OCI-LY1 (cell line): ENCODE data around the gene PPP2R3C.
"Not testable (repeated sequence)": the region's sequence is repeated elsewhere in the genome, so short reads cannot be mapped to it uniquely, and the experiment has no call there.

Source experiments
- H2AFZ ChIP-seq: fragments of 200-600 bp; sonication (generic), shearing (Covaris generic); 2 replicates; pipeline ENCODE4 v1.6.0; 2014; ENCODE audit warnings: antibody characterized with exemption, mild to moderate bottlenecking, low read length
- H3F3A ChIP-seq: fragments of 200-600 bp; sonication (generic), shearing (Covaris generic); 2 replicates; pipeline ENCODE4 v1.6.0; 2014; ENCODE audit warnings: mild to moderate bottlenecking, antibody characterized with exemption, low read length, moderate library complexity; ENCODE audit not compliant: insufficient read depth
- H3K27ac ChIP-seq: fragments of 200-600 bp; sonication (generic); 2 replicates; pipeline ENCODE4 v1.5.1; 2014; ENCODE audit warnings: low read length, mixed run types, mild to moderate bottlenecking, low read depth; ENCODE audit not compliant: poor library complexity, severe bottlenecking
- H3K27me3 ChIP-seq: fragments of 200-600 bp; sonication (generic); 2 replicates; pipeline ENCODE4 v1.6.0; 2014; ENCODE audit warnings: antibody characterized with exemption, mild to moderate bottlenecking, low read length, moderate library complexity; ENCODE audit not compliant: insufficient read depth
- H3K36me3 ChIP-seq: fragments of 200-600 bp; sonication (generic); 2 replicates; pipeline ENCODE4 v1.6.1; 2014; ENCODE audit warnings: mild to moderate bottlenecking, antibody characterized with exemption, low read length, moderate library complexity, mixed read lengths; ENCODE audit not compliant: insufficient read depth
- H3K4me1 ChIP-seq: fragments of 200-600 bp; sonication (generic); 2 replicates; pipeline ENCODE4 v1.5.1; 2014; ENCODE audit warnings: mild to moderate bottlenecking, low read length, moderate library complexity; ENCODE audit not compliant: insufficient read depth, severe bottlenecking
- H3K4me2 ChIP-seq: fragments of 200-600 bp; sonication (generic), shearing (Covaris generic); 2 replicates; pipeline ENCODE4 v1.6.1; 2014; ENCODE audit warnings: low read length
- H3K4me3 ChIP-seq: fragments of 200-600 bp; sonication (generic); 2 replicates; pipeline ENCODE4 v1.5.1; 2014; ENCODE audit warnings: low read length, low read depth, mild to moderate bottlenecking, mixed read lengths; ENCODE audit not compliant: poor library complexity, severe bottlenecking
- H3K79me2 ChIP-seq: fragments of 200-600 bp; shearing (Covaris generic); 2 replicates; pipeline ENCODE4 v1.6.1; 2016; ENCODE audit warnings: mixed run types, low read length, mixed read lengths; ENCODE audit not compliant: insufficient read depth
- H3K9ac ChIP-seq: fragments of 200-600 bp; sonication (generic), shearing (Covaris generic); 2 replicates; pipeline ENCODE4 v1.6.1; 2014; ENCODE audit warnings: mild to moderate bottlenecking, low read length, mixed read lengths
- H3K9me2 ChIP-seq: fragments of 200-600 bp; sonication (generic), shearing (Covaris generic); 2 replicates; pipeline ENCODE4 v1.6.1; 2014; ENCODE audit warnings: low read depth, mild to moderate bottlenecking, low read length, mixed read lengths
- H3K9me3 ChIP-seq: fragments of 200-600 bp; shearing (Covaris generic); 2 replicates; pipeline ENCODE4 v1.6.1; 2014; ENCODE audit warnings: low read length, mixed read lengths
- H4K20me1 ChIP-seq: fragments of 200-600 bp; sonication (generic), shearing (Covaris generic); 2 replicates; pipeline ENCODE4 v1.6.0; 2016; ENCODE audit warnings: mild to moderate bottlenecking, low read length; ENCODE audit not compliant: insufficient read depth
- EZH2 ChIP-seq: fragments of 200-600 bp; sonication (generic), shearing (Covaris generic); IDR thresholded peaks from 2 replicates; pipeline ENCODE4 v1.8.0; 2017; ENCODE audit warnings: borderline replicate concordance, mixed run types, mild to moderate bottlenecking, antibody characterized with exemption, low read length, moderate library complexity, mixed read lengths
- TF ChIP-seq, protein P1 (sequence below): fragments of 200-600 bp; sonication (generic), shearing (Covaris generic); IDR thresholded peaks from 2 replicates; pipeline ENCODE4 v1.5.1; 2017; ENCODE audit warnings: mild to moderate bottlenecking, antibody characterized with exemption, low read length, moderate library complexity, mixed read lengths

PPP2R3C gene

DNA sequence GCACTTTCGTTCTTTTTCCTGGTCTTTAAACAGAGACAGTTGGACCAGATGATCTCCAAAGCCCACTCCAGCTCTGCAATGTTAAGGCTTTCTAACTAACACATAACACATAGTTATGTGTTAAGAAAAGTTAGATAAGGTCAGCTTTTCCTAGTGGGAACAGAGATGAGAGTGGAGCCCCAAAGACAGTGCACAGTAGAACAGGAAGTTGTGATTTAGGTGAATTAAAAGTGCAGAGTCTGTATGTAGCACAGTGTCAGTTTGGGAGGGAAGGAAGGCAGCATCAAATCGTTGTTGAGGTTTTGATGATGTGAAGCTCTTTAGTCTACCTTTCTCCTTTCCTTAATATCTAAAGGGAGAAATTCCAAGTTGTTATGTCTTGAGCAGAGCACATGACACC, 32.2 kb upstream of the PPP2R3C start:
- H3K4me1 ChIP-seq, result peaks cover 16% of the 10 kb centered on the region

DNA sequence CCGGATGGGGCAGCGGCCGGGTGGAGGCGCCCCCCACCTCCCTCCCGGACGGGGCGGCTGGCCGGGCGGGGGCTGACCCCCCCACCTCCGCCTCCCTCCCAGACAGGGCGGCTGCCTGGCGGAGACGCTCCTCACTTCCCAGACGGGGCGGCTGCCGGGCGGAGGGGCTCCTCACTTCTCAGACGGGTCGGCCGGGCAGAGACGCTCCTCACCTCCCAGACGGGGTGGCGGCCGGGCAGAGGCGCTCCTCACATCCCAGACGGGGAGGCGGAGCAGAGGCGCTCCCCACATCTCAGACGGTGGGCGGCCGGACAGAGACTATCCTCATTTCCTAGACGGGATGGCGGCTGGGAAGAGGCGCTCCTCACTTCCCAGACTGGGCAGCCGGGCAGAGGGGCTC, 30.7 kb upstream of the PPP2R3C start:
- not testable (repeated sequence) for H3K79me2 ChIP-seq, H3K9ac ChIP-seq, H3K9me2 ChIP-seq, H3K36me3 ChIP-seq, H3K9me3 ChIP-seq, H3K4me3 ChIP-seq, H3K27ac ChIP-seq, H3K27me3 ChIP-seq, H3K4me2 ChIP-seq, H2AFZ ChIP-seq, H3F3A ChIP-seq, H4K20me1 ChIP-seq
- peaks cover 16% of the 10 kb centered on the region for H3K4me1 ChIP-seq

More for the DNA sequence above, 32.2 kb upstream of the PPP2R3C start:
- H3K36me3 ChIP-seq, result peaks cover 6% of the 10 kb centered on the region
- H3K9ac ChIP-seq, result no peak overlapping the region
- H4K20me1 ChIP-seq, result no peaks in the 10 kb centered on the region
- TF ChIP-seq EZH2, result no peak
- TF ChIP-seq, protein P1, sequence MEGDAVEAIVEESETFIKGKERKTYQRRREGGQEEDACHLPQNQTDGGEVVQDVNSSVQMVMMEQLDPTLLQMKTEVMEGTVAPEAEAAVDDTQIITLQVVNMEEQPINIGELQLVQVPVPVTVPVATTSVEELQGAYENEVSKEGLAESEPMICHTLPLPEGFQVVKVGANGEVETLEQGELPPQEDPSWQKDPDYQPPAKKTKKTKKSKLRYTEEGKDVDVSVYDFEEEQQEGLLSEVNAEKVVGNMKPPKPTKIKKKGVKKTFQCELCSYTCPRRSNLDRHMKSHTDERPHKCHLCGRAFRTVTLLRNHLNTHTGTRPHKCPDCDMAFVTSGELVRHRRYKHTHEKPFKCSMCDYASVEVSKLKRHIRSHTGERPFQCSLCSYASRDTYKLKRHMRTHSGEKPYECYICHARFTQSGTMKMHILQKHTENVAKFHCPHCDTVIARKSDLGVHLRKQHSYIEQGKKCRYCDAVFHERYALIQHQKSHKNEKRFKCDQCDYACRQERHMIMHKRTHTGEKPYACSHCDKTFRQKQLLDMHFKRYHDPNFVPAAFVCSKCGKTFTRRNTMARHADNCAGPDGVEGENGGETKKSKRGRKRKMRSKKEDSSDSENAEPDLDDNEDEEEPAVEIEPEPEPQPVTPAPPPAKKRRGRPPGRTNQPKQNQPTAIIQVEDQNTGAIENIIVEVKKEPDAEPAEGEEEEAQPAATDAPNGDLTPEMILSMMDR, result no peak
- H3F3A ChIP-seq, result no peaks in the 10 kb centered on the region
- no peaks in the 10 kb centered on the region for H3K9me3 ChIP-seq
- H3K27ac ChIP-seq, result no peak overlapping the region
- H2AFZ ChIP-seq, result no peak overlapping the region
- H3K4me3 ChIP-seq, result no peak overlapping the region
- no peaks in the 10 kb centered on the region for H3K79me2 ChIP-seq
- no peaks in the 10 kb centered on the region for H3K9me2 ChIP-seq
- H3K4me2 ChIP-seq, result no peak overlapping the region
- H3K27me3 ChIP-seq, result no peaks in the 10 kb centered on the region

DNA sequence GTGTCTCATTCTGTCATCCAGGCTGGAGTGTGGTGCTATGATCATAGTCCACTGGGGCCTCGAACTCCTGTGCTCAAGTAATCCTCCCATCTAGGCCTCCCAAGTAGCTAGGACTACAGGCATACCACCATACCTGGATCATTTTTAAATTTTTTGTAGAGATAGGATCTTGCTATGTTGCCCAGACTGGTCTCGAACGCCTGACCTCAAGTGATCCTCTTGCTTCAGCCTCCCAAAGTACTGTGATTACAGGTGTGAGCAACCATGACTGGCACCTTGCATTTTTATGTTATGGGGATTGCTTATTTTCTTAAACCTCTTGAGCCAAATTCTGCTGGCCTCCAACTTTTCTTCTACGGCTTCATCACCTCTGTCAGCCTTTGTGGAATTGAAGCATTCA, 27.4 kb upstream of the PPP2R3C start:
- no peak overlapping the region for H3K4me3 ChIP-seq
- no peaks in the 10 kb centered on the region for H3K79me2 ChIP-seq
- H3K27ac ChIP-seq, result no peak overlapping the region
- H3K4me1 ChIP-seq, result no peaks in the 10 kb centered on the region
- TF ChIP-seq, protein P1, result no peak
- TF ChIP-seq EZH2, result no peak
- H3K4me2 ChIP-seq, result no peak overlapping the region
- H3K9me3 ChIP-seq, result no peaks in the 10 kb centered on the region
- peaks cover 18% of the 10 kb centered on the region for H3K36me3 ChIP-seq
- no peak overlapping the region for H3K9ac ChIP-seq
- H2AFZ ChIP-seq, result no peak overlapping the region
- H3K27me3 ChIP-seq, result no peaks in the 10 kb centered on the region
- no peaks in the 10 kb centered on the region for H4K20me1 ChIP-seq
- H3K9me2 ChIP-seq, result no peaks in the 10 kb centered on the region
- H3F3A ChIP-seq, result no peaks in the 10 kb centered on the region

DNA sequence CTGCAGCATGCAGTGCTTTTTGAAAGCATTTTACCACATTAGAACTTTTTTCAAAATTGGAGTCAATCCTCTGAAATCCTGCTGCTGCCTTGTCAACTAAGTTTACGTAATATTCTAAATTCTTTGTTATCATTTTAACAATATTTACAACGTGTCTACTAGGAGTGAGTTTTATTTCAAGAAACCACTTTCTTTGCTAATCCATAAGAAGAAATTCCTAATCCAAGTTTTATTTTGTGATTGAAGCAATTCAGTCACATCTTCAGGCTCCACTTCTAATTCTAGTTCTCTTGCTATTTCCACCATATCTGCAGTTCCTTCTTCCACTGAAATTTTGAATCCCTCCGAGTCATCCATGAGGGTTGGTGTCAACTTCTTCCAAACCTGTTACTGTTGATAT, 25.9 kb upstream of the PPP2R3C start:
- H3K36me3 ChIP-seq, result peaks cover 18% of the 10 kb centered on the region
- H3K4me1 ChIP-seq, result no peaks in the 10 kb centered on the region
- no peaks in the 10 kb centered on the region for H3K79me2 ChIP-seq
- H3K9me3 ChIP-seq, result no peaks in the 10 kb centered on the region
- no peaks in the 10 kb centered on the region for H3K27me3 ChIP-seq
- H3K9ac ChIP-seq, result no peak overlapping the region
- no peaks in the 10 kb centered on the region for H3F3A ChIP-seq
- TF ChIP-seq, protein P1, result no peak
- no peak for TF ChIP-seq EZH2
- H2AFZ ChIP-seq, result no peak overlapping the region
- no peak overlapping the region for H3K4me2 ChIP-seq
- no peak overlapping the region for H3K27ac ChIP-seq
- H4K20me1 ChIP-seq, result no peaks in the 10 kb centered on the region
- H3K4me3 ChIP-seq, result no peak overlapping the region
- no peaks in the 10 kb centered on the region for H3K9me2 ChIP-seq
